ENCODE measurements around the gene PCSK4. TPM values are rescaled to one million over a fixed set of nuclear protein-coding genes. Genes with fewer than 3 reads are reported as not detected.
"Not testable (repeated sequence)": the region's sequence is repeated elsewhere in the genome, so short reads cannot be mapped to it uniquely, and the experiment has no call there.

PCSK4 gene
- total RNA-seq, 1 donor from 2014 or later, result 0.96 TPM

DNA sequence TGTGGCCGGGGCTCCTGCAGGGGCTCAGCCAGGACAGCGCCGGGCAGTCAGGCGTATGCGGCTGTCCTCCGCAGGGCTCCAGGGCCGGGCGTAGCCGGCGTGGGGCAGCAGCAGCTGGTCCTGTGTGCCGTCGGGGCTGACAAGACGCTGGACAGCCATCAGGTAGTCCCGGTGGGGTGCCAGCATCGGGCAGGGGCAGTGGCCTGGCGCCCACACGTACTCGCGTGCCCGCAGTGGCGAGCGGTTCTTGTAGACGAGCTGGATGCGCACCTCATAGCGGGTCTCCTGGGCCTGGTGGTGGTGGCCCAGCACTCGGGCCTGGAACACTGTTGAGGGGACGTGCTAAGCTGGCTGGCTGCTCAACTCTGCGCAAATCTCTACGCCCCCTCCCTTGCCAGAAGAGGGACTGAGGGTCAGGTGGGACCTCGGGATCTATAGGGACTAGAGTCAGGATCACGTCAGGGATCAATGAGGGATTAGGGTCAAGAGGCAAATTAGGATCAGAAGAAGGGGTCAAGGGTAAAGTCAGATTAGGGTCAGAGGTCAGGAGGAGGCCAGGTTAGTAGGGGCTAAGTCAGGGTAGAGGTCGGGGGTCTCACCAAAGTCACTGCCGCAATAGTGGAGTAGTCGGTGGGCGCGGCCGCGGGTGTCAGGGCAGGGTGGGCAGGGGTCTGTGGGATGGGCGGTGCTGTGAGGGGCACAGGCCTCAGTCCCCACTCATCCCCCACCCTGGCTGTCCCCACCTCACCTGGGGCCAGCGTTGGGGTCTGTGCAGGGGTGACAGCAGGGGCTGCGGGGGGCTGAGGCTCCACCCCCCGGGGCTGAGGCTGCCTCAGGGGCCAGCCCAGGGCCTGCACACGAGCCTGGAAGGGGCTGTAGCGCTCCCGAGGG is 16.1 kb upstream of the PCSK4 start:
- DNase-seq (ENCODE audit: low spot score), result no peak

DNA sequence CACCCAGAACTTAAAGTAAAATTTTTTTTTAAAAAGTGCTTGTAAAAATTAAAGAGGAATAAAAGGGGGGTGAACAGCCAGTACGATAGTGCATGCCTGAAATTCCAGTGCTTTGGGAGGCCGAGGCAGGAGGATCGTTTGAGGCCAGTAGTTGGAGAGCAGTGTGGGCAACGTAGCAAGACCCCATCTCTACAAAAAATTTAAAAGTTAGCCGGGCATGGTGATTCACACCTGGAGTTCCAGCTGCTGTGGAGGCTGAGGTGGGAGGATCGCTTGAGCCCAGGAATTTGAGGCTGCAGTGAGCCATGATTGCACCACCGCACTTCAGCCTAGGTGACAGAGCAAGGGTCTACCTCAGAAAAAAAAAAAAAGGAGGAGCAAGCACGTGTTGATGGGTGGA is 14.9 kb upstream of the PCSK4 start:
- DNase-seq (ENCODE audit: low spot score), result no peak

DNA sequence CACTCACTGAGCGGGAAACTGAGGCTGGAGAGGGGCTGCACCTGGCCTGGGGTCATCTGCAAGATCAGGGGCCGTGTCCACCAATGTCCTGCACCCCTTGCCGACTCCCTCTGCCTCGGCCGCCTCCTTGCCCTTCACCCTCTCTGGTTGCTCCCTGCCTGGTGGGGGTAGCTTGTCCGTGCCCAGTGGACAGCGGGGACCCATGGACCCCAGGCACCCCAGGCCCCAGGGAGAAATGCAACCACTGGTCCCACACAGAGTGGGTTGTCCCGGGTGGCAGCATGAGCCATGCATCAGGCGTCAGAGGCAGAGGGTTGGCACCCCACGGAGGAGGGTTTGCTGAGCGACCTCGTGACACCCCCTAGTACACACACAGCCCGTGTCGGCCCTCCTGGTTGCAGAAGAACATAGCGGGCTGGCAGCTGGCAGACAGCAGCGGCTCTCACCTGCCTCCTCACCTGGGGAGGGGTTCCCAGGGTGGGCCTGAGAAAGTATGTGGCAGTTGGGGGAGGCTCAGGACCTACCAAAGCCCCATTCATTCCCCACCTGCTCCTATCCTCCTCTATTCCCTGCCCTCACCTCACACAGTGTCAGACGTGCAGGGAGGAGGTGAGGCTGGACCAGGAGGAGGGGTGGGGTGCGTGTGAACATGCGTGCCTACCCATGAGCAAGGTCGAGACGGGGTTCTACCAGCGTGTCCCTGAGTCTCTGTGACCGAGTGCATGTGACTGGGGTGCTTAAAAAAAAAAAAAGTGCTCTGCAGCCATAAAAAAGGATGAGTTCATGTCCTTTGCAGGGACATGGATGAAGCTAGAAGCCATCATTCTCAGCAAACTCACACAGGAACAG is 14.0 kb upstream of the PCSK4 start:
- DNase-seq (ENCODE audit: low spot score), result no peak

- no peak for DNase-seq (ENCODE audit: low spot score)
Observed at GRCh38 chr19:1503089-1503924, 13.2 kb upstream of the PCSK4 start.

- no peak for DNase-seq (ENCODE audit: low spot score)
Observed at GRCh38 chr19:1502433-1503088, 12.4 kb upstream of the PCSK4 start.

- no peak for DNase-seq (ENCODE audit: low spot score)
Observed at GRCh38 chr19:1501200-1501595, 11.0 kb upstream of the PCSK4 start.

- DNase-seq (ENCODE audit: low spot score), result not testable (repeated sequence)
Observed at GRCh38 chr19:1499231-1499630, 9.1 kb upstream of the PCSK4 start.

DNA sequence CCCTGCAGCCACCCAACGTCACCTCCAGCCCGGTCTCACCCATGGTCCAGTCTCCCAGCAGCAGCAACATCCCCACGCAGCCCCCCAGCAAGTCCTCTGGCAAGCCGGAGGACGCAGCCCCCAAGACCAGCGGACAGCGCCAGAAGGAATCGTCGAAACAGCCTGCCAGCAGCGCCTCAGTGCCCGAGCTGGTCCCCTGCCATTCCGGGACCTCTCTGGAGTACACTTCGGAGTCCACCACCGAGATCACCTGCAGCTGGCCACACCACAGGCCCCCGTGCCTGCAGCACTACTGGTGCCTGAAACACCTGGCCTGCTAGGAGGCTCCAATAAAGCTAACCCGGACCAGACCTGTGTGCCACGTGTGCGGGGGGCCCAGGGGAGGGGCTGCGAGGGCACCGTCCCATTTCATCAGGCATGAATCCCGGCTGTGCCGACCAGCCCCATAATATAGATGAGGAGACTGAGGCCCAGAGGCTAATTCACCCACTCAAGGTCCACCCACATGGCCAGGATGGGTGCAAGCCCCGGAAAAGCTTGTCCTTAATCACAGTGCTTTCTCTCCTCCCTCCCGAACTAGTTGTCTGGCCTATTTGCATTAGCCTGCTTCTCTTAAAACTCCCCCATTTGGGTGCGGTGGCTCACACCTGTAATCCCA is 7.6 kb upstream of the PCSK4 start:
- DNase-seq (ENCODE audit: low spot score), result no peak

- DNase-seq (ENCODE audit: low spot score), result no peak
Observed at GRCh38 chr19:1496714-1497577, 6.8 kb upstream of the PCSK4 start.

DNA sequence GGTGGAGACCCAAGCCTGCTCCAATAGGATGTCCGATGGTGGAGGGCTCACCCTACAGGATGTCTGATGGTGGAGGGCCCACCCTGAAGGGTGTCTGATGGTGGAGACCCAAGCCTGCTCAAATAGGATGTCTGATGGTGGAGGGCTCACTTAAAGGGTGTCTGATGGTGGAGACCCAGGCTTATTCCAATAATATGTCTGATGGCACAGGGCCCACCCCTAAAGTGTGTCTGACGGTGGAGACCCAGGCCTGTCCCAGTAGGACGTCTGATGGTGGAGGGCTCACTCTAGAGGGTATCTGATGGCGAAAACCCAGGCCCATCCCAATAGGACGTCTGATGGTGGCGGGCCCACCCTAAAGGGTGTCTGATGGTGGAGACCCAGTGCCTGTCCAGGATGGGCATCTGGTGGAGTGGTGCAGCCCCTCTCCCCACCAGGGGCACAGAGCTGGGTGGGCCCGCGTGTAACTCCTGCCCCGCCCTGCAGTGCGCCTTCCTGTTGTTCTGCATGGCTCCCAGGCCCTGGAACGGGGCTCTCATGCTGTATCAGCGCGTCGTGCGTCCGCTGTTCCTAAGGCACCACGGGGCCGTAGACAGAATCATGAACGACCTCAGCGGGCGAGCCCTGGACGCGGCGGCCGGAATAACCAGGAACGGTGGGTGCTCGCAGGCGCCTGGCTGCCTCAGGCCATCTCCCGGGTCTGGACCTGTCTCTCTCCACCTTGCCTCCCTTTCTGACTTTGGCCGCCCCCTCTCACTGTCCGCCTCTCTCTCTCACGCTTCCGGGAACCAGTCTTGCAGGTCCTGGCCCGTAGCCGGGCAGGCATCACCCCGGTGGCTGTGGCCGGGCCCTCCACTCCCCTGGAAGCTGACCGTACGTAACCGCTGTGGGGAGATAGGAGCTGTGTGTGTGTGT is 5.9 kb upstream of the PCSK4 start:
- DNase-seq (ENCODE audit: low spot score), result no peak

- DNase-seq (ENCODE audit: low spot score), result no peak
Observed at GRCh38 chr19:1495051-1495798, 5.1 kb upstream of the PCSK4 start.

DNA sequence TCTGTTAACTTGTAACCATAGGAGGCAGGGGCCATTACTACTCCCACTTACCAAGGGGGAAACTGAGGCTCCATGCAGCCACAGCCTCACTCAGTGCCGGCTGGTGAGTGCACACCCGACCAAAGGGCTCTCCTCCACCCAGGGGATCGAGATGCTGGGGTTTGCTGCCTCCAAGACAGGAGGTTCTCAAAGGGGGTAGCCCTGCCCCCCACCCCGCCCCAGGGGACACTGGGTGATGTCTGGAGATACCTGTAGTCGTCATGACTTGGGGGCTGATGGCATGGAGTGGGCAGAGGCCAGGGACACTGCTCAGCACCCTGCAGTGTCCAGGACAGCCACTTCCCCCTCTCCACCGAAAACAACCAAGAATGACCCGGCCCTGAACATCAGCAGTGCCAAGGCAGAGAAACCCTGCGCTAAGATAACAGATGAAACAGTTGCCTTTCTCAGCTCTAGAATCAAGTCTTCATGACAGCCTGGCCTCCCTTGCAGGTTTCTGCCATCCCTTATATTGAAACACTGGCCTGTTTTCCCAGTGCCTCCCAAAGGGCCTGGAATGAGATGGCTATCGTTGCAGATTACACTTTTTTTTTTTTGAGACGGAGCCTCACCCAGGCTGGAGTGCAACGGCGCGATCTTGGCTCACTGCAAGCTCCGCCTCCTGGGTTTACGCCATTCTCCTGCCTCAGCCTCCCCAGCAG is 4.1 kb upstream of the PCSK4 start:
- no peak for DNase-seq (ENCODE audit: low spot score)

GRCh38 chr19:1492474-1493006 is 2.4 kb upstream of the PCSK4 start:
- no peak for DNase-seq (ENCODE audit: low spot score)

GRCh38 chr19:1491849-1492170 is 1.7 kb upstream of the PCSK4 start:
- no peak for DNase-seq (ENCODE audit: low spot score)

DNA sequence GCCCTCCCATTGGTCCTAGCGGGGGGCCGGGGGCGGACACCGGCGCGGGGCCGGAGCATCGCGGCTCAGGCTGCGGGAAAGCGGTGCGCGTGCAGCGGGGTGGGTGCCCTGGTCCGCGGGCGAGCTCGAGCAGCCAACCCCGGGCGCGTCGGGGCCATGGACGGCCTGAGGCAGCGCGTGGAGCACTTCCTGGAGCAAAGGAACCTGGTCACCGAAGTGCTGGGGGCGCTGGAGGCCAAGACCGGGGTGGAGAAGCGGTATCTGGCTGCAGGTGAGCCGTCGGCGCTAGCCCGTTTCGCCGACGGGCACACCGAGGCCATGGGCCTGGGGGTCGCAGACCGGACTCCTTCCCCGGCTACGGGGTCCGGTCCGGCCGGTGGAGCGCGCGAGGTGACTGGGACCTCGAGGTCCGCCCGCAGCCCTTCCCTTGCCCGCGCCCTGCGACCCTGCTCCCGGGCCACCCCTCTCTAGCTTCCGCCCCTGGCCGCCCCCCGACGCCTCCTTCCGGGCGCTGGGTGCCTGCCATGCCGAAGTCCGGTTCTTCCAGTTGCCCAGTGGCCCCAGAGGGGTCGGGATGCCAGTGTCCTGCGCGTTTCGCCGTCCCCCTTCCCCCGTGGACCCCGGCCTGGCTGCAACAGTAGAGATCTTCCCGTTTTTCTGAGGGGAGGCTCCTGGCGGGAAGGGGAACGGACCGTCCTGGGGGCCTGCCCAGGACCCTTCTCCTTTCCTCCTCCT is 1.1 kb upstream of the PCSK4 start, which contains the start of gene REEP6:
Gene REEP6 (plus strand): TSS at position 68 of the 735 bp plus-strand sequence. CDS start 89 bp downstream, at position 157.
- no peak for DNase-seq (ENCODE audit: low spot score)

Measured in mesenteric fat pad (tissue), 1 donor.